Measurements from ENCODE around the gene ZBTB17. TPM values are rescaled to one million over a fixed set of nuclear protein-coding genes. Genes with fewer than 3 reads are reported as not detected.

The ZBTB17 gene
- total and polyA plus RNA-seq, 9 of the 15 experiments (the other 6 are each of a cell fraction or from before 2014, with no cell fraction given) = 1.1 to 53.4 (median 29.6) TPM

Small RNA genes lying within 50 kb of the gene (small RNA-seq; reads per million reads assigned to genes)
- gene AL034555.1 (not detected), gene AL355994.1 (not detected), gene AL355994.5 (not detected)

Other genes starting within 250 kb of the ZBTB17 start
Only the 7 nearest of the 12 such genes appear.
- gene UQCRHL, start 168.5 kb downstream of the ZBTB17 start, total RNA-seq (2014; rRNA removed) = 40.7 and 76.9 TPM in 2 replicates
- 41.3 and 45.7 TPM in 2 replicates for gene UQCRHL, start 168.5 kb downstream of the ZBTB17 start, total RNA-seq (2014; rRNA removed; fragmentation: Illumina TruSeq; extraction: Trizol)
- 19.4 and 21.8 TPM in 2 replicates for gene UQCRHL, start 168.5 kb downstream of the ZBTB17 start, total RNA-seq (2015; rRNA removed; fragmentation: Illumina TruSeq; extraction: Trizol)
- gene UQCRHL, start 168.5 kb downstream of the ZBTB17 start, total RNA-seq (2021) = 5.1 and 5.9 TPM in 2 replicates
- 26.3 and 27.6 TPM in 2 replicates for gene UQCRHL, start 168.5 kb downstream of the ZBTB17 start, polyA plus RNA-seq (2011; rRNA removed)
- gene UQCRHL, start 168.5 kb downstream of the ZBTB17 start, polyA plus RNA-seq (2014; fragmentation: Illumina TruSeq; extraction: Trizol) = 17.6 and 18.9 TPM in 2 replicates
- gene UQCRHL, start 168.5 kb downstream of the ZBTB17 start, polyA plus RNA-seq (2014; fragmentation: Nextera tagmentation; extraction: Ambion mirVana) = 10 to 100 TPM; 20.4 to 25.8 TPM
- 13.2 and 27.2 TPM in 2 replicates for gene UQCRHL, start 168.5 kb downstream of the ZBTB17 start, polyA plus RNA-seq (2014; rRNA removed)
- 27.2 and 27.8 TPM in 2 replicates for gene SPEN, start 128.4 kb downstream of the ZBTB17 start, total RNA-seq (2014; rRNA removed)
- gene SPEN, start 128.4 kb downstream of the ZBTB17 start, total RNA-seq (2014; rRNA removed; fragmentation: Illumina TruSeq; extraction: Trizol) = 29.9 and 36.1 TPM in 2 replicates
- 24.5 and 29.1 TPM in 2 replicates for gene SPEN, start 128.4 kb downstream of the ZBTB17 start, total RNA-seq (2015; rRNA removed; fragmentation: Illumina TruSeq; extraction: Trizol)
- gene SPEN, start 128.4 kb downstream of the ZBTB17 start, total RNA-seq (2021) = 72.1 and 80.2 TPM in 2 replicates
- gene SPEN, start 128.4 kb downstream of the ZBTB17 start, polyA plus RNA-seq (2011; rRNA removed) = 11.9 and 16.4 TPM in 2 replicates
- 87.5 and 87.6 TPM in 2 replicates for gene SPEN, start 128.4 kb downstream of the ZBTB17 start, polyA plus RNA-seq (2014; fragmentation: Illumina TruSeq; extraction: Trizol)
- gene SPEN, start 128.4 kb downstream of the ZBTB17 start, polyA plus RNA-seq (2014; fragmentation: Nextera tagmentation; extraction: Ambion mirVana) = 10 to 100 TPM in 1 of 2 experiments, 1 to 10 TPM in 1; 5.7 to 13.1 TPM
- 31.9 and 34.6 TPM in 2 replicates for gene SPEN, start 128.4 kb downstream of the ZBTB17 start, polyA plus RNA-seq (2014; rRNA removed)
- not detected in 2 replicates for gene SRARP, start 28.1 kb upstream of the ZBTB17 start, total RNA-seq (2014; rRNA removed)
- not detected in 2 replicates for gene SRARP, start 28.1 kb upstream of the ZBTB17 start, total RNA-seq (2014; rRNA removed; fragmentation: Illumina TruSeq; extraction: Trizol)
- not detected in 2 replicates for gene SRARP, start 28.1 kb upstream of the ZBTB17 start, total RNA-seq (2015; rRNA removed; fragmentation: Illumina TruSeq; extraction: Trizol)
- not detected in 2 replicates for gene SRARP, start 28.1 kb upstream of the ZBTB17 start, total RNA-seq (2021)
- not detected in 2 replicates for gene SRARP, start 28.1 kb upstream of the ZBTB17 start, polyA plus RNA-seq (2011; rRNA removed)
- not detected in 2 replicates for gene SRARP, start 28.1 kb upstream of the ZBTB17 start, polyA plus RNA-seq (2014; fragmentation: Illumina TruSeq; extraction: Trizol)
- gene SRARP, start 28.1 kb upstream of the ZBTB17 start, polyA plus RNA-seq (2014; fragmentation: Nextera tagmentation; extraction: Ambion mirVana) = not detected
- gene SRARP, start 28.1 kb upstream of the ZBTB17 start, polyA plus RNA-seq (2014; rRNA removed) = not detected in 2 replicates
- 0.05 TPM in 1 of 2 replicates, not detected in the other for gene HSPB7, start 41.9 kb upstream of the ZBTB17 start, total RNA-seq (2014; rRNA removed)
- gene HSPB7, start 41.9 kb upstream of the ZBTB17 start, total RNA-seq (2014; rRNA removed; fragmentation: Illumina TruSeq; extraction: Trizol) = not detected in 2 replicates
- not detected in 2 replicates for gene HSPB7, start 41.9 kb upstream of the ZBTB17 start, total RNA-seq (2015; rRNA removed; fragmentation: Illumina TruSeq; extraction: Trizol)
- 0.09 TPM in 1 of 2 replicates, not detected in the other for gene HSPB7, start 41.9 kb upstream of the ZBTB17 start, total RNA-seq (2021)
- 0.07 and 0.08 TPM in 2 replicates for gene HSPB7, start 41.9 kb upstream of the ZBTB17 start, polyA plus RNA-seq (2011; rRNA removed)
- gene HSPB7, start 41.9 kb upstream of the ZBTB17 start, polyA plus RNA-seq (2014; fragmentation: Illumina TruSeq; extraction: Trizol) = 0.19 TPM in 1 of 2 replicates, not detected in the other
- not detected for gene HSPB7, start 41.9 kb upstream of the ZBTB17 start, polyA plus RNA-seq (2014; fragmentation: Nextera tagmentation; extraction: Ambion mirVana)
- gene HSPB7, start 41.9 kb upstream of the ZBTB17 start, polyA plus RNA-seq (2014; rRNA removed) = not detected in 2 replicates
- 0.18 TPM in 1 of 2 replicates, not detected in the other for gene CLCNKA, start 45.9 kb upstream of the ZBTB17 start, total RNA-seq (2014; rRNA removed)
- gene CLCNKA, start 45.9 kb upstream of the ZBTB17 start, total RNA-seq (2014; rRNA removed; fragmentation: Illumina TruSeq; extraction: Trizol) = not detected in 2 replicates
- not detected in 2 replicates for gene CLCNKA, start 45.9 kb upstream of the ZBTB17 start, total RNA-seq (2015; rRNA removed; fragmentation: Illumina TruSeq; extraction: Trizol)
- gene CLCNKA, start 45.9 kb upstream of the ZBTB17 start, total RNA-seq (2021) = 0.07 and 0.18 TPM in 2 replicates
- 0.10 and 0.45 TPM in 2 replicates for gene CLCNKA, start 45.9 kb upstream of the ZBTB17 start, polyA plus RNA-seq (2011; rRNA removed)
- 0.10 TPM in 1 of 2 replicates, not detected in the other for gene CLCNKA, start 45.9 kb upstream of the ZBTB17 start, polyA plus RNA-seq (2014; fragmentation: Illumina TruSeq; extraction: Trizol)
- gene CLCNKA, start 45.9 kb upstream of the ZBTB17 start, polyA plus RNA-seq (2014; fragmentation: Nextera tagmentation; extraction: Ambion mirVana) = under 1 TPM in 1 of 2 experiments, not detected in 1; 0.03 TPM
- 0.37 TPM in 1 of 2 replicates, not detected in the other for gene CLCNKA, start 45.9 kb upstream of the ZBTB17 start, polyA plus RNA-seq (2014; rRNA removed)
- gene CLCNKB, start 67.7 kb upstream of the ZBTB17 start, total RNA-seq (2014; rRNA removed) = 0.64 and 1.6 TPM in 2 replicates
- gene CLCNKB, start 67.7 kb upstream of the ZBTB17 start, total RNA-seq (2014; rRNA removed; fragmentation: Illumina TruSeq; extraction: Trizol) = 0.32 and 0.40 TPM in 2 replicates
- 0.19 and 0.29 TPM in 2 replicates for gene CLCNKB, start 67.7 kb upstream of the ZBTB17 start, total RNA-seq (2015; rRNA removed; fragmentation: Illumina TruSeq; extraction: Trizol)
- 1.1 TPM in 2 replicates for gene CLCNKB, start 67.7 kb upstream of the ZBTB17 start, total RNA-seq (2021)
- gene CLCNKB, start 67.7 kb upstream of the ZBTB17 start, polyA plus RNA-seq (2011; rRNA removed) = 1.4 and 4.0 TPM in 2 replicates
- gene CLCNKB, start 67.7 kb upstream of the ZBTB17 start, polyA plus RNA-seq (2014; fragmentation: Illumina TruSeq; extraction: Trizol) = 0.97 and 1.1 TPM in 2 replicates
- gene CLCNKB, start 67.7 kb upstream of the ZBTB17 start, polyA plus RNA-seq (2014; fragmentation: Nextera tagmentation; extraction: Ambion mirVana) = under 1 TPM; 0.08 to 0.49 TPM
- gene CLCNKB, start 67.7 kb upstream of the ZBTB17 start, polyA plus RNA-seq (2014; rRNA removed) = 1.2 and 1.7 TPM in 2 replicates
- not detected in 2 replicates for gene FAM131C, start 97.5 kb upstream of the ZBTB17 start, total RNA-seq (2014; rRNA removed)
- gene FAM131C, start 97.5 kb upstream of the ZBTB17 start, total RNA-seq (2014; rRNA removed; fragmentation: Illumina TruSeq; extraction: Trizol) = not detected in 2 replicates
- not detected in 2 replicates for gene FAM131C, start 97.5 kb upstream of the ZBTB17 start, total RNA-seq (2015; rRNA removed; fragmentation: Illumina TruSeq; extraction: Trizol)
- 0.16 and 0.18 TPM in 2 replicates for gene FAM131C, start 97.5 kb upstream of the ZBTB17 start, total RNA-seq (2021)
- gene FAM131C, start 97.5 kb upstream of the ZBTB17 start, polyA plus RNA-seq (2011; rRNA removed) = 0.10 and 0.12 TPM in 2 replicates
- gene FAM131C, start 97.5 kb upstream of the ZBTB17 start, polyA plus RNA-seq (2014; fragmentation: Illumina TruSeq; extraction: Trizol) = 0.11 TPM in 1 of 2 replicates, not detected in the other
- not detected for gene FAM131C, start 97.5 kb upstream of the ZBTB17 start, polyA plus RNA-seq (2014; fragmentation: Nextera tagmentation; extraction: Ambion mirVana)
- 0.29 TPM in 1 of 2 replicates, not detected in the other for gene FAM131C, start 97.5 kb upstream of the ZBTB17 start, polyA plus RNA-seq (2014; rRNA removed)

Measured in K562 (cell line).